ENCODE measurements around the gene TBATA. TPM values are rescaled to one million over a fixed set of nuclear protein-coding genes. Genes with fewer than 3 reads are reported as not detected.
A peak's percentile ranks its signal among the peaks of the same experiment; 100 is the strongest.

TBATA gene
- polyA plus RNA-seq, 3 donors = not detected

DNA sequence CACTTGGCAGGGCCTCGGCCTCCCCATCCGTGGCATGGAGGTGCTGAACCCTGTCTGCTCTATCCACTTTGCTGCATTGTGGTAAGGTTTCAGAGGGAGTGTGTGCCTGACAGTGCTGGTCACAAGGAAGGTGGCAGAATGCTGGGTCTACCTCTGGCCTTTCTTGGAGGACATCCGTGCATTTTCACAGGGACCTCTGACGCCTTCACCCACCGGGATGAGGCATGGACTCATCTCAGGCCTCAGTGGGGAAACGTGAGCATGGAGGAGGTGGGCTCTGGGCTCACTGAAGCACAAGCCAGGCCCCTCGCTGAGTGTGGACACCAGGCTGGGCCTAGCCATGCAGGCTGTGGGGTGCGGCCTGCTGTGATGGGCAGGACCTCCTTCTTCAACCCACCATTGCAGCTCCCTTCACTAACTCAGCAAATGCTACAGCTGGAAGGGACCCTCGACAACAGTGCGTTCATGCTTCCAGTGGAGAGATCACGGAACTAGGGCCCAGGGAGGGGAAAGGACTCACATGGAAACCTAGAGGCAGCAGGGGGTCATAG is 8.6 kb downstream of the TBATA start:
- WGBS (ENCODE audit: insufficient coverage) = 91% methylated on average over 7 of the region's 11 CpGs
- no peaks in the 10 kb centered on the region for H3K36me3 Mint-ChIP-seq
- H3K27me3 Mint-ChIP-seq (ENCODE audit: low read depth in 3 of 3) = peaks cover under 1 to 2% (median 1%) of the 10 kb centered on the region in 3 donors
- intact Hi-C loops (cut with micrococcal nuclease) = no loop called here
- Histone ChIP-seq H3K4me1 (ENCODE audit: control insufficient read depth in 1 of 2, insufficient read depth in 2 of 2, low read length in 2 of 2) (peaks cover 13 to 15% of the 10 kb centered on the region in 2 donors), H3K4me3 (replicated peaks in 1 of 3; ENCODE audit: low read depth in 2 of 3, low read length in 3 of 3) (no peak overlapping the region), H2AFZ (ENCODE audit: insufficient read depth, low read depth, low read length, poor library complexity, severe bottlenecking) (no peak overlapping the region), H3K27me3 (ENCODE audit: control insufficient read depth in 2 of 2, insufficient read depth in 2 of 2, low read length in 2 of 2) (no peaks in the 10 kb centered on the region), H3K9me3 (replicated peaks in 1 of 2; ENCODE audit: control insufficient read depth in 1 of 2, insufficient read depth in 1 of 2, low read length in 2 of 2) (no peaks in the 10 kb centered on the region), H3K9ac (ENCODE audit: insufficient read depth, low read length, poor library complexity, severe bottlenecking) (no peak overlapping the region), H3K27ac (ENCODE audit: low read depth in 1 of 2, low read length in 2 of 2) (no peak overlapping the region), H3K4me2 (replicated peaks; ENCODE audit: extremely low read depth, low read length, poor library complexity, severe bottlenecking) (no peak overlapping the region), H3K36me3 (replicated peaks in 1 of 2; ENCODE audit: control insufficient read depth in 1 of 2, insufficient read depth in 2 of 2, low read length in 2 of 2) (no peaks in the 10 kb centered on the region), H3K79me2 (ENCODE audit: insufficient read depth, low read length) (no peaks in the 10 kb centered on the region), H4K20me1 (ENCODE audit: insufficient read depth, low read length) (no peaks in the 10 kb centered on the region)
- H3K4me3 Mint-ChIP-seq = no peak overlapping the region
- TF ChIP-seq, protein P1, sequence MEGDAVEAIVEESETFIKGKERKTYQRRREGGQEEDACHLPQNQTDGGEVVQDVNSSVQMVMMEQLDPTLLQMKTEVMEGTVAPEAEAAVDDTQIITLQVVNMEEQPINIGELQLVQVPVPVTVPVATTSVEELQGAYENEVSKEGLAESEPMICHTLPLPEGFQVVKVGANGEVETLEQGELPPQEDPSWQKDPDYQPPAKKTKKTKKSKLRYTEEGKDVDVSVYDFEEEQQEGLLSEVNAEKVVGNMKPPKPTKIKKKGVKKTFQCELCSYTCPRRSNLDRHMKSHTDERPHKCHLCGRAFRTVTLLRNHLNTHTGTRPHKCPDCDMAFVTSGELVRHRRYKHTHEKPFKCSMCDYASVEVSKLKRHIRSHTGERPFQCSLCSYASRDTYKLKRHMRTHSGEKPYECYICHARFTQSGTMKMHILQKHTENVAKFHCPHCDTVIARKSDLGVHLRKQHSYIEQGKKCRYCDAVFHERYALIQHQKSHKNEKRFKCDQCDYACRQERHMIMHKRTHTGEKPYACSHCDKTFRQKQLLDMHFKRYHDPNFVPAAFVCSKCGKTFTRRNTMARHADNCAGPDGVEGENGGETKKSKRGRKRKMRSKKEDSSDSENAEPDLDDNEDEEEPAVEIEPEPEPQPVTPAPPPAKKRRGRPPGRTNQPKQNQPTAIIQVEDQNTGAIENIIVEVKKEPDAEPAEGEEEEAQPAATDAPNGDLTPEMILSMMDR (IDR thresholded peaks at IDR 0.05) = no peak
- no peak for DNase-seq
- H3K27ac Mint-ChIP-seq = no peak overlapping the region
- H3K9me3 Mint-ChIP-seq = no peaks in the 10 kb centered on the region
- peaks cover 15% of the 10 kb centered on the region for H3K4me1 Mint-ChIP-seq

DNA sequence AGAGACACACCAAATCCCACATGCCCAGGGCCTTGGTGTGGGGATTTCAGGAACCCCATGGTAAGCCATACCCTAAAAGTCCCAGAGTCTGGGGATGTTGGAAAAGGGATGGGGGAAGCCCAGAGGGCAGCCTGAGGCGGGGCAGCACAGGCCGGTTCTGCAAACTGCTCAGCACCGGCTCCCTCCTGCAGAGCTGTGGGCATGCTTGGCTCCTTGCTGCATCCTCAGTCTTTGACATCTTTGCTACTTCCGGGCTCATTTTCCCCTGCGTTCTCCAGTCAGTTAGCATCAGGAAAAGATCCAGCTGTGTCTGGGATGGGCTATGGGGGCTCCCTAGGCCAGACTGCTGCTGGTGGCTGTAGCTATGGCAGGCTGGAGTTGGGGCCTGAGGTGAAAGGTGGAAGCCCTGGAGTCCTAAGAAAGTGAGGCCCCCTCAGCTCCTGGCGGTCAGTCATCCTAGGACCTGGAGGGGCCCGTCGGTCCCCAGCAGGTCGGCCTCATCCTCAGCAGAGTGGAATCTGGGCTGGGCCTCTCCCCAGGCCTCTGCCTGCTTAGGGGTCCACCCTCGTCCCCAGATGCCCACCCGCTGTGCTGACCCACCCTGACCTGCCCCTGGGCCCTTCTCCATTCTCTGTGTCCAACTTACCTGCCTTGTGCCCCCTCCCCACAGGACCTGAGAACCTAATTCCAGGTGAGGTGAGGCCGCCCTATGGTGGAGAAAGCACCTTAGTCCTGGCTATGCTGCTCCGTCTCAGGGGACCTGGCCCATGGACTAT is 9.3 kb downstream of the TBATA start:
- H3K27me3 Mint-ChIP-seq (ENCODE audit: low read depth in 3 of 3) = peaks cover 1 to 3% (median 2%) of the 10 kb centered on the region in 3 donors
- H3K79me2 ChIP-seq (ENCODE audit: insufficient read depth, low read length) = no peaks in the 10 kb centered on the region
- TF ChIP-seq, protein P1 (IDR thresholded peaks at IDR 0.05) = no peak
- H3K27me3 ChIP-seq (ENCODE audit: control insufficient read depth in 2 of 2, insufficient read depth in 2 of 2, low read length in 2 of 2) = no peaks in the 10 kb centered on the region
- no peaks in the 10 kb centered on the region for H3K36me3 ChIP-seq (replicated peaks in 1 of 2; ENCODE audit: control insufficient read depth in 1 of 2, insufficient read depth in 2 of 2, low read length in 2 of 2)
- no peak overlapping the region for H3K4me3 ChIP-seq (replicated peaks in 1 of 3; ENCODE audit: low read depth in 2 of 3, low read length in 3 of 3)
- intact Hi-C loops (cut with micrococcal nuclease) = no loop called here
- no peak overlapping the region for H3K9ac ChIP-seq (ENCODE audit: insufficient read depth, low read length, poor library complexity, severe bottlenecking)
- H3K4me2 ChIP-seq (replicated peaks; ENCODE audit: extremely low read depth, low read length, poor library complexity, severe bottlenecking) = no peak overlapping the region
- H2AFZ ChIP-seq (ENCODE audit: insufficient read depth, low read depth, low read length, poor library complexity, severe bottlenecking) = no peak overlapping the region
- no peak overlapping the region for H3K27ac ChIP-seq (ENCODE audit: low read depth in 1 of 2, low read length in 2 of 2)
- DNase-seq = no peak
- no peaks in the 10 kb centered on the region for H3K36me3 Mint-ChIP-seq
- H3K9me3 Mint-ChIP-seq = no peaks in the 10 kb centered on the region
- no peaks in the 10 kb centered on the region for H3K9me3 ChIP-seq (replicated peaks in 1 of 2; ENCODE audit: control insufficient read depth in 1 of 2, insufficient read depth in 1 of 2, low read length in 2 of 2)
- H3K4me1 ChIP-seq (ENCODE audit: control insufficient read depth in 1 of 2, insufficient read depth in 2 of 2, low read length in 2 of 2) = peaks cover 13 to 15% of the 10 kb centered on the region in 2 donors
- WGBS (ENCODE audit: insufficient coverage) = 96% methylated on average over 12 of the region's 13 CpGs
- no peaks in the 10 kb centered on the region for H4K20me1 ChIP-seq (ENCODE audit: insufficient read depth, low read length)
- H3K4me1 Mint-ChIP-seq = peaks cover 15% of the 10 kb centered on the region
- H3K27ac Mint-ChIP-seq = peak overlapping the region in 2 of 7 donors; percentile 8 to 41
- no peak overlapping the region for H3K4me3 Mint-ChIP-seq
